Stimulated activated CD4-positive, alpha-beta T cell treated with anti-CD3 and anti-CD28 coated beads, TNF-alpha, amount 100 ng/mL, for 4 hours (primary cell): ENCODE data around the gene GPR85.
"Not testable (repeated sequence)": the region's sequence is repeated elsewhere in the genome, so short reads cannot be mapped to it uniquely, and the experiment has no call there.

Experiments used
- DNase-seq, 3 experiments: peaks; one replicate each; pipeline ENCODE4 v3.0.0-alpha.2; 2020; ENCODE audit warnings: low read depth in 3 of 3

The GPR85 gene

GRCh38 chr7:113086431-113086888 is at the start of gene GPR85:
TSS of gene GPR85 (minus strand) at chr7:113086827. CDS start at chr7:113084721, 2,106 bp downstream.
- DNase-seq = no peak

GRCh38 chr7:113134025-113134424 is 47.4 kb upstream of the GPR85 start:
- no peak for DNase-seq

GRCh38 chr7:113131367-113131766 is 44.7 kb upstream of the GPR85 start:
- DNase-seq = no peak

- no peak for DNase-seq
These were observed 41.4 kb upstream of the GPR85 start for GRCh38 chr7:113128031-113128430.

- no peak for DNase-seq
These were observed 39.1 kb upstream of the GPR85 start for GRCh38 chr7:113125728-113126127.

GRCh38 chr7:113122744-113123143 is 36.1 kb upstream of the GPR85 start:
- DNase-seq = no peak

- no peak for DNase-seq
These were observed 34.0 kb upstream of the GPR85 start for GRCh38 chr7:113120647-113121046.

GRCh38 chr7:113119429-113119828 is 32.8 kb upstream of the GPR85 start:
- no peak for DNase-seq

GRCh38 chr7:113118074-113118959 is 31.7 kb upstream of the GPR85 start, which contains the start of gene SMIM30:
TSS of gene SMIM30 (minus strand) at chr7:113118554. CDS start at chr7:113117578, 976 bp downstream.
- peak; percentile 77 to 81 (median 80) for DNase-seq

- DNase-seq = not testable (repeated sequence)
These were observed 30.7 kb upstream of the GPR85 start for GRCh38 chr7:113117374-113117774.

GRCh38 chr7:113113912-113114311 is 27.3 kb upstream of the GPR85 start:
- DNase-seq = no peak

- no peak for DNase-seq
These were observed 23.1 kb upstream of the GPR85 start for GRCh38 chr7:113109718-113110117.

GRCh38 chr7:113100121-113100603 is 13.5 kb upstream of the GPR85 start:
- no peak for DNase-seq

- DNase-seq = no peak
These were observed 12.8 kb upstream of the GPR85 start for GRCh38 chr7:113099284-113099919.

GRCh38 chr7:113094517-113095249 is 8.1 kb upstream of the GPR85 start:
- DNase-seq = no peak

GRCh38 chr7:113093561-113093960 is 6.9 kb upstream of the GPR85 start:
- DNase-seq = no peak

- DNase-seq = no peak
These were observed 6.1 kb upstream of the GPR85 start for GRCh38 chr7:113092762-113093161.

- no peak for DNase-seq
These were observed 708 bp upstream of the GPR85 start for GRCh38 chr7:113087071-113087998.

GRCh38 chr7:113085781-113086390 is 741 bp downstream of the GPR85 start:
- no peak for DNase-seq

- DNase-seq = no peak
These were observed 2.0 kb downstream of the GPR85 start for GRCh38 chr7:113084496-113085172.
